ENCODE measurements around the gene PCDH15.

- TF ChIP-seq ZNF274 (IDR thresholded peaks at IDR 0.05; ENCODE audit: low read depth, low read length): no peak
- no peak for TF ChIP-seq YY1 (IDR thresholded peaks at IDR 0.05; ENCODE audit: insufficient read depth, insufficient read length)
- TF ChIP-seq SUZ12 (IDR thresholded peaks at IDR 0.05; ENCODE audit: extremely low read depth, insufficient read depth, insufficient read length): no peak
Measured at GRCh38 chr10:54576541-54576940, 224.5 kb downstream of the PCDH15 start.

All from NT2/D1 (cell line).